Subcutaneous abdominal adipose tissue (tissue), 5 donors: Measurements from ENCODE around the gene ADPRM.
A peak's percentile ranks its signal among the peaks of the same experiment; 100 is the strongest.

ENCODE experiments used
- H3K27ac ChIP-seq: one replicate; pipeline ENCODE4 v1.7.0; 2013; ENCODE audit warnings: low read depth, mild to moderate bottlenecking, inconsistent platforms, low read length, moderate library complexity
- H3K27me3 ChIP-seq, 5 donors: one replicate each; pipeline ENCODE4 v1.7.0; 2013; ENCODE audit warnings: low read length in 5 of 5, inconsistent platforms in 1 of 5; ENCODE audit not compliant: control insufficient read depth in 5 of 5, insufficient read depth in 4 of 5
- H3K36me3 ChIP-seq, 5 donors: one replicate each; pipeline ENCODE4 v1.7.0; 2013; ENCODE audit warnings: low read length in 5 of 5; ENCODE audit not compliant: control insufficient read depth in 5 of 5, insufficient read depth in 5 of 5
- H3K4me1 ChIP-seq, 5 donors: one replicate each; pipeline ENCODE4 v1.7.0; 2013; ENCODE audit warnings: low read length in 5 of 5, mild to moderate bottlenecking in 3 of 5, moderate library complexity in 1 of 5; ENCODE audit not compliant: control insufficient read depth in 5 of 5, insufficient read depth in 5 of 5
- H3K4me3 ChIP-seq, 5 donors: one replicate each; pipeline ENCODE4 v1.7.0; 2013; ENCODE audit warnings: low read length in 5 of 5, low read depth in 1 of 5
- H3K9ac ChIP-seq, 5 donors: one replicate each; pipeline ENCODE4 v1.7.0; 2013; ENCODE audit warnings: low read length in 5 of 5, mild to moderate bottlenecking in 4 of 5, moderate library complexity in 3 of 5
- H3K9me3 ChIP-seq, 5 donors: one replicate each; pipeline ENCODE4 v1.7.0; 2013; ENCODE audit warnings: low read length in 5 of 5; ENCODE audit not compliant: control insufficient read depth in 5 of 5
- donor health status: healthy.
- donor health status: healthy.
- donor health status: healthy.
- donor health status: healthy.
- donor health status: healthy.

The ADPRM gene

DNA sequence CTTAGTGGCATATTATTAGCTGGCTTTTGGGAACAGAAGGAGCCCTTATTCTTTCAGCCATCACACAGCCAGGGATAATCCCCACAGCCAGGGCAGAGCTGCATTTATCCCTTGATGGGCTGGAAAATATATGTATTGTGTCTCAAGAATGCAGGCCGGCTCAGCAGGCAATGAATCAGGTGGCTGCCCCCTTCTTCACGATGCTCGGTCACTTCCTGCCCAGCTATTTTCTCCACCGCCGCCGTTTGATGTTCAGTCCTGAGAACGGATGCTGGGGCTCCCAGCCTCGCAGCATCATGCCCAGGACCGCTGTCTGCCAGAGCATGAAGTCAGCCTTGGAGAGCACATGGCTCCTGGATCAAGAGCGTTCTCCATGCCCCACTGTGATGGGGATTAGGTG lies 36.0 kb upstream of the ADPRM start:
- Histone ChIP-seq H3K9ac (no peak overlapping the region), H3K27ac (no peak overlapping the region), H3K27me3 (no peaks in the 10 kb centered on the region), H3K4me3 (no peak overlapping the region), H3K4me1 (no peaks in the 10 kb centered on the region), H3K9me3 (no peaks in the 10 kb centered on the region), H3K36me3 (peaks cover 0 to 14% (median 3%) of the 10 kb centered on the region in 5 donors)

- Histone ChIP-seq H3K27ac (no peak overlapping the region), H3K9ac (no peak overlapping the region), H3K4me3 (no peak overlapping the region), H3K36me3 (peaks cover 0 to 14% (median 3%) of the 10 kb centered on the region in 5 donors), H3K4me1 (peaks cover 0 to 9% (median 0%) of the 10 kb centered on the region in 5 donors), H3K27me3 (no peaks in the 10 kb centered on the region), H3K9me3 (no peaks in the 10 kb centered on the region)
Measured at GRCh38 chr17:10663231-10663630, 34.2 kb upstream of the ADPRM start.

- no peaks in the 10 kb centered on the region for H3K27me3 ChIP-seq
- H3K36me3 ChIP-seq = peaks cover 0 to 4% (median 2%) of the 10 kb centered on the region in 5 donors
- no peaks in the 10 kb centered on the region for H3K9me3 ChIP-seq
- peaks cover 0 to 11% (median 0%) of the 10 kb centered on the region in 5 donors for H3K4me1 ChIP-seq
- H3K9ac ChIP-seq = no peak overlapping the region
- H3K27ac ChIP-seq = no peak overlapping the region
- no peak overlapping the region for H3K4me3 ChIP-seq
Measured at GRCh38 chr17:10664571-10664970, 32.8 kb upstream of the ADPRM start.

GRCh38 chr17:10666906-10667305 lies 30.5 kb upstream of the ADPRM start:
- Histone ChIP-seq H3K27me3 (no peaks in the 10 kb centered on the region), H3K9me3 (no peaks in the 10 kb centered on the region), H3K4me1 (peaks cover 0 to 23% (median 7%) of the 10 kb centered on the region in 5 donors), H3K9ac (no peak overlapping the region), H3K4me3 (no peak overlapping the region), H3K36me3 (no peaks in the 10 kb centered on the region), H3K27ac (no peak overlapping the region)

DNA sequence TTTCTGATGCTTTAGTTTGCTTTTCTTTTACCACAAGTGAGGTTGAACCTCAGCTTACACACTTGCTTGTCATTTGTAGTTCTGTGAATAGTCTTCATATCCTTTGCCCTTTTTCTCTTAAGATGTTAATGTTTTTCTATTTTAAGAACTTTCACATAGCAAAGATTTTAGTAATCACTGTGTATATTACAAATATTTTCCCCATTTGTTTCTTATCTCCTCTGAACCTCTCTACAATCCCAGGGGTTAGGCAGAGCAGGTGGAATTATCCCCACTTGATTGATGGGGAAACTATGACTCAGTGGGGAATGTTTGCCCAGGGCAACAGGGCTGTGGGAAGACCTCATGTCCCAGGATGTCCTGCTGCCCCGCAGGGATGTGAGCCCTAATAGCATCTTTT lies 28.6 kb upstream of the ADPRM start:
- no peak overlapping the region for H3K9ac ChIP-seq

GRCh38 chr17:10673312-10673711 lies 24.1 kb upstream of the ADPRM start:
- Histone ChIP-seq H3K9ac (peak overlapping the region in 3 of 5 donors; percentile 10 to 48 (median 35)), H3K9me3 (no peaks in the 10 kb centered on the region), H3K27me3 (no peaks in the 10 kb centered on the region), H3K27ac (peak overlapping the region; percentile 59), H3K4me1 (peaks cover 2 to 36% (median 13%) of the 10 kb centered on the region in 5 donors), H3K4me3 (no peak overlapping the region), H3K36me3 (peaks cover 0 to 22% (median 15%) of the 10 kb centered on the region in 5 donors)

More for the DNA sequence above, 28.6 kb upstream of the ADPRM start:
- Histone ChIP-seq H3K36me3 (peaks cover 0 to 4% (median 0%) of the 10 kb centered on the region in 5 donors), H3K9me3 (no peaks in the 10 kb centered on the region), H3K4me3 (no peak overlapping the region), H3K27me3 (no peaks in the 10 kb centered on the region), H3K4me1 (peaks cover 2 to 38% (median 15%) of the 10 kb centered on the region in 5 donors), H3K27ac (peak overlapping the region; percentile 3)

DNA sequence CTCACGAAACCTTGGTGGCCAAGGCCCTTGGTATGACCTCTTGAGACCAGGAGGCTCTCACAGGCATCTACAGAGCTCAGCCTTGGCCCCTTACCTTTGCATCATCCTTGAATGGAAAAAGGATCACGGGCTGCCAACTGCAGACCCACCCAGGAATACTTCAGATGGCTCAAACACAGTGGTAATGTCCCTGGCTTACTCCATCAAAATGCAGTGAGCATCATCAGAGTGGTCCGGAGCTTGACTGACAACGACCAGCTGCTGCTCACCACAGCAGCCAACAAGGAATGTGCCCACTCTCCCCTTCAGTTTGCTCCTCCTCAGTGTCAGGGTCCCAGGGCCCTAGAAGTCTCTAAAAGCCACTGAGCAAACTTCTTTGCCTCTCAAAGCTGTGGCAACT lies 22.7 kb upstream of the ADPRM start:
- H3K9me3 ChIP-seq = no peaks in the 10 kb centered on the region
- H3K9ac ChIP-seq = no peak overlapping the region
- peaks cover 2 to 32% (median 13%) of the 10 kb centered on the region in 5 donors for H3K4me1 ChIP-seq
- H3K27ac ChIP-seq = no peak overlapping the region
- H3K4me3 ChIP-seq = no peak overlapping the region
- peaks cover 0 to 36% (median 16%) of the 10 kb centered on the region in 5 donors for H3K36me3 ChIP-seq
- H3K27me3 ChIP-seq = no peaks in the 10 kb centered on the region

DNA sequence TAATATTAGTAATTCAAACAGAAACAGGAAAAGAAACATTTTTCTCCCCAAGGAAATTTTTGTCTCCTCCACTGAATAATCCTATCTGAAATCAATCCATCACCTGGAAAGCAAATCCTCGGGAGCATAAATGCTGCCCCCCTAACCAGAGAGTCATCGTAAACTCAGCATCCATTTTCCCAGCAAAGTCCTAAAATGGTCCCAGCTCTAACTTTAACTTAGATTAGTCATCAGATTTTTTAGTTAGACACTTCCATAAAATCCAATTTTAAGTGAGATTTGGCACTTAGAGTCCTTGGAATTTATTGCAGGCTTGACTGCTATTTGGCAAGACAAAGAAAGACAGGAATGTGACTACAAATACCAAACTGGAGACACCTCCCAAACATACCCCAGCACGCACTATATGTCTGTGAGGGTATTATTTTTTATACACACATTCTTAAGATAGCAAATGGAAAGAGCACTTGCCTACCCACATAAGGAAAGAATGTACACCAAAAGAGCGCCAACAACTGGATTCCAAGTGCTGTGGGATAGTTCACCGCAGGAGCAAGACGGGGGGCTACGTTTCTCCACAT lies 15.4 kb upstream of the ADPRM start:
- Histone ChIP-seq H3K9ac (no peak overlapping the region), H3K4me3 (no peak overlapping the region), H3K27me3 (no peaks in the 10 kb centered on the region), H3K4me1 (peaks cover 0 to 24% (median 13%) of the 10 kb centered on the region in 5 donors), H3K36me3 (peaks cover 24 to 71% (median 39%) of the 10 kb centered on the region in 5 donors), H3K27ac (peak overlapping the region; percentile 11), H3K9me3 (no peaks in the 10 kb centered on the region)

DNA sequence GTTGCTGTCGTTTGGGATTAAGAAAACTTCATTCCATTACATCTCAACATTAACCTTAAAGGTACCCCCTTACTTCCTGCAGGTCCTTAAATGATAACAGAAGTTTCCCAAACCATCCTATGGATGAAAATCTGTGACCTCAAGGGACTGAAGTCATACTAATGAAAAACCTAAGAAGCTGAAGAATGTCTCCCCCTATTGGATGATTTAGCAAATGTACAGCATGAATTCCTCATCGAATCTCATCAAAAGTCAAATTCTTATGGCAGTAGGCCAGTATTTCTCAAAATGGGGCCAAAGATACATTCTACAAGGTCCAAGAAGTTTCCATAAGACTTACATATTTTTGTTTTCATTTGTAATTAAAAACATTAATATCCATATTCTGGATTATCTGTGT lies 13.5 kb upstream of the ADPRM start:
- H3K4me1 ChIP-seq = peaks cover 0 to 24% (median 13%) of the 10 kb centered on the region in 5 donors
- H3K36me3 ChIP-seq = peaks cover 29 to 64% (median 41%) of the 10 kb centered on the region in 5 donors
- H3K4me3 ChIP-seq = no peak overlapping the region
- no peaks in the 10 kb centered on the region for H3K9me3 ChIP-seq
- H3K27me3 ChIP-seq = no peaks in the 10 kb centered on the region
- peak overlapping the region; percentile 43 for H3K27ac ChIP-seq
- H3K9ac ChIP-seq = peak overlapping the region in 1 of 5 donors; percentile 8

- Histone ChIP-seq H3K4me1 (peaks cover 0 to 9% (median 4%) of the 10 kb centered on the region in 5 donors), H3K9ac (no peak overlapping the region), H3K9me3 (no peaks in the 10 kb centered on the region), H3K27me3 (no peaks in the 10 kb centered on the region), H3K36me3 (peaks cover 37 to 60% (median 46%) of the 10 kb centered on the region in 5 donors), H3K27ac (no peak overlapping the region), H3K4me3 (no peak overlapping the region)
Measured at GRCh38 chr17:10687499-10687898, 9.9 kb upstream of the ADPRM start.
